Endothelial cell of umbilical vein (primary cell): ENCODE measurements around the gene CLPSL2.
A peak's percentile ranks its signal among the peaks of the same experiment; 100 is the strongest.

Experiments used
- EZH2 ChIP-seq: IDR thresholded peaks from 2 replicates; pipeline ENCODE4 v1.6.1; 2012; ENCODE audit warnings: borderline replicate concordance, low read depth, mild to moderate bottlenecking, moderate library complexity, low read length, inconsistent platforms; ENCODE audit not compliant: severe bottlenecking
- FOS ChIP-seq: IDR thresholded peaks from 2 replicates; pipeline ENCODE4 v1.6.1; 2011; ENCODE audit warnings: mild to moderate bottlenecking, low read length, moderate library complexity, borderline replicate concordance; ENCODE audit not compliant: insufficient read depth
- GATA2 ChIP-seq: IDR thresholded peaks from 2 replicates; pipeline ENCODE4 v1.7.0; 2011; ENCODE audit warnings: low read depth, mild to moderate bottlenecking, moderate library complexity, mixed read lengths, low read length; ENCODE audit not compliant: insufficient read length, insufficient read depth
- JUN ChIP-seq: IDR thresholded peaks from 2 replicates; pipeline ENCODE4 v1.6.1; 2011; ENCODE audit warnings: borderline replicate concordance, low read depth; ENCODE audit not compliant: insufficient read length, insufficient read depth
- MAX ChIP-seq: IDR thresholded peaks from 2 replicates; pipeline ENCODE4 v1.6.1; 2011; ENCODE audit not compliant: insufficient read depth, insufficient read length
- MYC ChIP-seq: IDR thresholded peaks from one replicate; pipeline ENCODE4 v1.6.1; 2011; ENCODE audit warnings: mild to moderate bottlenecking, low read depth, low read length
- POLR2A ChIP-seq: IDR thresholded peaks from 2 replicates; pipeline ENCODE4 v1.6.1; 2012; ENCODE audit warnings: low read depth, mild to moderate bottlenecking, control low read depth, low read length
- POLR2AphosphoS5 ChIP-seq: IDR thresholded peaks from 2 replicates; pipeline ENCODE4 v1.6.1; 2012; ENCODE audit warnings: low read depth, mild to moderate bottlenecking, control low read depth, low read length, moderate library complexity; ENCODE audit not compliant: insufficient read depth
- TF ChIP-seq, protein P1 (sequence below), 2 donors: IDR thresholded peaks; 1 replicate in 1 of 2; 2 replicates in 1 of 2; pipeline ENCODE4 v1.5.1; 2011; ENCODE audit warnings: low read length in 2 of 2, mild to moderate bottlenecking in 2 of 2, moderate library complexity in 2 of 2, control low read depth in 1 of 2, inconsistent platforms in 1 of 2, low read depth in 1 of 2; ENCODE audit not compliant: insufficient read depth in 1 of 2; ENCODE audit errors: extremely low read depth in 1 of 2

DNA sequence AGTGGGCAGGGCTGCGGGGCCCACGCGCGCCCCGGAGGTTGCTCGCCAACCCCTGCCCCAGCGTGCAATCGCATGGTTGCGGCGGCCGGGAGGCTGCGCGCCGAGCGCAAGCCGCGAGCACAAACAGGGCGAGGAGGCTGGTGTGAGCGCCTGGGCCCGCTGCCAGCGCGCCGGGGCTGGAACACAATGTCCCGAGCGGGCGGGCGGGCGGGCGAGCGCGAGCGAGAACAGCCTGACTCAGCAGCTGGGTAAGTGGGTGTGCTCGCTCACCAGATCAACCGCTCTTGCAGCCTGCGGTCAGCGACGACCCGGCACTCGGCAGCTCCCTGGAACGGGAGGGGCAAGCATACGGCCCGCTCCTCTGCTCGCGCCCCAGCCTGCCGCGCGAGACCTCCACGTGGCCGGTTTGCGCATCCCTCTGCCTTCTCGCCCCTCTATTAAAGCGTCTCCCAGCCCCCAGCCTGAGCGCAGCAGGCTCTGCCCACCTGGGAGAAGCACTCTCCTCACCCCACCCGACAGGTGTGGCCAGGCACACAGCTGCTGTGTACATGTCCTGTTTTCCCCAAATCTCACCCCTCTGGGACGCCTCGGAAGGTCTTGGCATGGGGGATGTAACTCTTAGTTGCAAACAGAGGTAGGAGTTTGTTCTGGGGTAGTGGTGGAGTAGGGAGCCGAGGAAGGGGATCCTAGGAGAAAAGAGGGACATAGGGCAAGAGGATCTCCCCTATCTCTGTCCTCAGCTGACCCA is 48.3 kb upstream of the CLPSL2 start:
- TF ChIP-seq, protein P1, sequence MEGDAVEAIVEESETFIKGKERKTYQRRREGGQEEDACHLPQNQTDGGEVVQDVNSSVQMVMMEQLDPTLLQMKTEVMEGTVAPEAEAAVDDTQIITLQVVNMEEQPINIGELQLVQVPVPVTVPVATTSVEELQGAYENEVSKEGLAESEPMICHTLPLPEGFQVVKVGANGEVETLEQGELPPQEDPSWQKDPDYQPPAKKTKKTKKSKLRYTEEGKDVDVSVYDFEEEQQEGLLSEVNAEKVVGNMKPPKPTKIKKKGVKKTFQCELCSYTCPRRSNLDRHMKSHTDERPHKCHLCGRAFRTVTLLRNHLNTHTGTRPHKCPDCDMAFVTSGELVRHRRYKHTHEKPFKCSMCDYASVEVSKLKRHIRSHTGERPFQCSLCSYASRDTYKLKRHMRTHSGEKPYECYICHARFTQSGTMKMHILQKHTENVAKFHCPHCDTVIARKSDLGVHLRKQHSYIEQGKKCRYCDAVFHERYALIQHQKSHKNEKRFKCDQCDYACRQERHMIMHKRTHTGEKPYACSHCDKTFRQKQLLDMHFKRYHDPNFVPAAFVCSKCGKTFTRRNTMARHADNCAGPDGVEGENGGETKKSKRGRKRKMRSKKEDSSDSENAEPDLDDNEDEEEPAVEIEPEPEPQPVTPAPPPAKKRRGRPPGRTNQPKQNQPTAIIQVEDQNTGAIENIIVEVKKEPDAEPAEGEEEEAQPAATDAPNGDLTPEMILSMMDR (IDR thresholded peaks at IDR 0.05; ENCODE audit: extremely low read depth in 1 of 2, insufficient read depth in 1 of 2, low read depth in 1 of 2, low read length in 2 of 2), result peak in 1 of 2 donors; percentile 3
- no peak for TF ChIP-seq EZH2
- peak; percentile 55 for TF ChIP-seq POLR2A
- TF ChIP-seq POLR2AphosphoS5, result peak; percentile 91
- no peak for TF ChIP-seq JUN
- TF ChIP-seq MYC, result peak; percentile 17
- peak; percentile 36 for TF ChIP-seq MAX
- no peak for TF ChIP-seq GATA2
- TF ChIP-seq FOS, result no peak
